Calu3 (cell line): ENCODE measurements around the gene MZB1. TPM values are rescaled to one million over a fixed set of nuclear protein-coding genes. Genes with fewer than 3 reads are reported as not detected.

Experiments used
- BruUV-seq: library from RNA; stranded (reverse); fragments of 400-500 nt; replicated peaks from 2 replicates; lab custom pipeline; 2021; lab: Mats Ljungman, UMichigan
- CTCF ChIA-PET: fragments of 300-600 bp; sonication (Branson Sonifier 250); formaldehyde crosslinking; loops from one replicate; lab custom pipeline; 2022; ENCODE audit warnings: antibody characterized with exemption; lab: Charles Lee
- DNase-seq: peaks from one replicate; pipeline ENCODE4 v3.0.0; 2022
- H3K27ac Mint-ChIP-seq: one replicate; pipeline ENCODE4 v1.8.0; 2022; ENCODE audit warnings: mixed read lengths; ENCODE audit not compliant: unreplicated experiment
- H3K27me3 Mint-ChIP-seq: one replicate; pipeline ENCODE4 v1.8.0; 2022; ENCODE audit warnings: mixed read lengths; ENCODE audit not compliant: unreplicated experiment
- H3K36me3 Mint-ChIP-seq: one replicate; pipeline ENCODE4 v1.8.0; 2022; ENCODE audit warnings: mild to moderate bottlenecking, moderate library complexity, mixed read lengths; ENCODE audit not compliant: insufficient read depth, unreplicated experiment
- H3K4me1 Mint-ChIP-seq: one replicate; pipeline ENCODE4 v1.8.0; 2022; ENCODE audit warnings: mild to moderate bottlenecking, low read depth, mixed read lengths; ENCODE audit not compliant: unreplicated experiment
- H3K4me3 Mint-ChIP-seq: one replicate; pipeline ENCODE4 v1.8.0; 2022; ENCODE audit warnings: mild to moderate bottlenecking, low read depth, moderate library complexity, mixed read lengths; ENCODE audit not compliant: unreplicated experiment
- H3K9me3 Mint-ChIP-seq: one replicate; pipeline ENCODE4 v1.8.0; 2022; ENCODE audit warnings: low read depth, mixed read lengths; ENCODE audit not compliant: unreplicated experiment
- CTCF ChIP-seq: fragments of 200-600 bp; IDR thresholded peaks from one replicate; pipeline ENCODE4 v1.8.0; 2022; ENCODE audit warnings: antibody characterized with exemption; ENCODE audit not compliant: unreplicated experiment
- intact Hi-C: fragments of 100-400 bp; cut with micrococcal nuclease; formaldehyde crosslinking; loops from one replicate; pipeline ENCODE4 v1.10.0; 2022; ENCODE audit not compliant: unreplicated experiment
- total RNA-seq: library from RNA; stranded (reverse); gene quantifications from 2 replicates; pipeline ENCODE4 v1.2.3, GENCODE V29; 2022

Gene MZB1
- total RNA-seq, 1 experiment from 2014 or later = not detected

GRCh38 chr5:139401546-139401945 is 11.8 kb upstream of the MZB1 start:
- CTCF ChIA-PET = interaction anchor here (0.5 kb wide), 1 partner anchor 57 kb away, joined by 3 read pairs; no protein-coding TSS in a partner anchor
- Mint-ChIP-seq H3K27me3 (no peaks in the 10 kb centered on the region), H3K9me3 (no peaks in the 10 kb centered on the region), H3K36me3 (peaks cover 23% of the 10 kb centered on the region), H3K4me1 (peaks cover 32% of the 10 kb centered on the region), H3K4me3 (no peak overlapping the region), H3K27ac (no peak overlapping the region)
- no TSS peak for BruUV-seq
- DNase-seq = no peak
- no peak for TF ChIP-seq CTCF
- intact Hi-C loops = no loop called here

- peaks cover 30% of the 10 kb centered on the region for H3K4me1 Mint-ChIP-seq
- CTCF ChIA-PET = no interaction called here
- intact Hi-C loops = no loop called here
- no peak for DNase-seq
- H3K27ac Mint-ChIP-seq = no peak overlapping the region
- no peak for TF ChIP-seq CTCF
- no peaks in the 10 kb centered on the region for H3K9me3 Mint-ChIP-seq
- H3K4me3 Mint-ChIP-seq = no peak overlapping the region
- peaks cover 23% of the 10 kb centered on the region for H3K36me3 Mint-ChIP-seq
- no TSS peak for BruUV-seq
- no peaks in the 10 kb centered on the region for H3K27me3 Mint-ChIP-seq
Measured at GRCh38 chr5:139399501-139400121, 9.9 kb upstream of the MZB1 start.

- Mint-ChIP-seq H3K27me3 (no peaks in the 10 kb centered on the region), H3K4me3 (no peak overlapping the region)
Measured at GRCh38 chr5:139397921-139398320, 8.2 kb upstream of the MZB1 start.

GRCh38 chr5:139396691-139397090 is 7.0 kb upstream of the MZB1 start:
- Mint-ChIP-seq H3K4me1 (peaks cover 10% of the 10 kb centered on the region), H3K27me3 (no peaks in the 10 kb centered on the region), H3K9me3 (no peaks in the 10 kb centered on the region), H3K36me3 (peaks cover 23% of the 10 kb centered on the region), H3K4me3 (no peak overlapping the region), H3K27ac (no peak overlapping the region)
- CTCF ChIA-PET = no interaction called here
- DNase-seq = no peak
- TF ChIP-seq CTCF = no peak
- no TSS peak for BruUV-seq
- intact Hi-C loops = no loop called here

More at GRCh38 chr5:139397921-139398320, 8.2 kb upstream of the MZB1 start:
- Mint-ChIP-seq H3K9me3 (no peaks in the 10 kb centered on the region), H3K36me3 (peaks cover 16% of the 10 kb centered on the region), H3K27ac (no peak overlapping the region), H3K4me1 (peaks cover 13% of the 10 kb centered on the region)
- no TSS peak for BruUV-seq
- intact Hi-C loops = no loop called here
- CTCF ChIA-PET = no interaction called here
- DNase-seq = no peak
- no peak for TF ChIP-seq CTCF
